ENCODE data around the gene PCNX2.

DNA sequence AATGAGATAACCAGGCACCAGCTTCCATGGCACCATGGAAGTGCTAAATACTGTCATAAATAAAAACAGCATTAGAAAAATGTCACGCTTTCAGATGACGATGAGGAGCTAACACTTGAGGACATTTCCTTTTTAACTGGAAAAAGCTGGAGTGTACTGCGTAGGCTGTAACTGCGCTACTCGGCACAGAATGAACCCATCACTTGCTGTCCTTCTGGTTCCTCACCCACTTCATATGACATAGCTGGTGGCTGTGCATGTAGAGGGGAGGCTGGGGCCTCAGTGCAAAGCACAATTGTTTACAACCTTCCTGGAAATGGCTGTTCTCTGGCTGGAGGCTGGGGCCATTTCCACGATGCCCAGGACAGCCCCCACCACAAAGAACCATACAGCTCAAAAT lies 289.4 kb downstream of the PCNX2 start:
- TF ChIP-seq ZNF248 (tag by site-specific recombination; IDR thresholded peaks at IDR 0.05) (no peak), ZNF416 (tag by site-specific recombination; IDR thresholded peaks at IDR 0.05) (no peak)
